Jurkat, Clone E6-1 (cell line): ENCODE data around the gene JADE2.

ENCODE experiments used
- DNase-seq: peaks from one replicate; pipeline ENCODE4 v3.0.0-alpha.2; 2011; ENCODE audit warnings: low read depth, low spot score
- H3K4me3 ChIP-seq: 2 replicates; pipeline ENCODE4 v1.5.1; 2011; ENCODE audit warnings: mild to moderate bottlenecking, low read length, control low read depth, moderate library complexity

The JADE2 gene

GRCh38 chr5:134527156-134527960, 1.9 kb downstream of the JADE2 start:
- DNase-seq, result peak; percentile 85
- peak overlapping the region; percentile 63 for H3K4me3 ChIP-seq

GRCh38 chr5:134527961-134528424, 2.5 kb downstream of the JADE2 start:
- no peak for DNase-seq

GRCh38 chr5:134528556-134528955, 3.1 kb downstream of the JADE2 start:
- no peak overlapping the region for H3K4me3 ChIP-seq
- DNase-seq, result no peak

More at GRCh38 chr5:134527961-134528424, 2.5 kb downstream of the JADE2 start:
- H3K4me3 ChIP-seq, result peak overlapping the region; percentile 63

- no peak for DNase-seq
- H3K4me3 ChIP-seq, result no peak overlapping the region
These were observed 4.0 kb downstream of the JADE2 start for GRCh38 chr5:134529460-134529859.

GRCh38 chr5:134530301-134531077, 5.0 kb downstream of the JADE2 start:
- DNase-seq, result no peak

GRCh38 chr5:134533115-134533815, 7.8 kb downstream of the JADE2 start:
- no peak overlapping the region for H3K4me3 ChIP-seq
- no peak for DNase-seq

More at GRCh38 chr5:134530301-134531077, 5.0 kb downstream of the JADE2 start:
- H3K4me3 ChIP-seq, result no peak overlapping the region

GRCh38 chr5:134534058-134534725, 8.7 kb downstream of the JADE2 start:
- no peak overlapping the region for H3K4me3 ChIP-seq
- no peak for DNase-seq

- DNase-seq, result no peak
- H3K4me3 ChIP-seq, result no peak overlapping the region
These were observed 9.2 kb downstream of the JADE2 start for GRCh38 chr5:134534726-134535110.

- no peak overlapping the region for H3K4me3 ChIP-seq
- peak; percentile 76 for DNase-seq
These were observed 11.4 kb downstream of the JADE2 start for GRCh38 chr5:134536876-134537275.

- H3K4me3 ChIP-seq, result no peak overlapping the region
- no peak for DNase-seq
These were observed 11.8 kb downstream of the JADE2 start for GRCh38 chr5:134537297-134537696.

- no peak for DNase-seq
- no peak overlapping the region for H3K4me3 ChIP-seq
These were observed 12.8 kb downstream of the JADE2 start for GRCh38 chr5:134538296-134538695.

GRCh38 chr5:134539732-134540131, 14.3 kb downstream of the JADE2 start:
- H3K4me3 ChIP-seq, result no peak overlapping the region
- DNase-seq, result no peak

- DNase-seq, result no peak
- H3K4me3 ChIP-seq, result no peak overlapping the region
These were observed 15.6 kb downstream of the JADE2 start for GRCh38 chr5:134540747-134541733.

- DNase-seq, result no peak
- H3K4me3 ChIP-seq, result no peak overlapping the region
These were observed 16.4 kb downstream of the JADE2 start for GRCh38 chr5:134541736-134542376.

- H3K4me3 ChIP-seq, result peak overlapping the region; percentile 40
- DNase-seq, result peak; percentile 68
These were observed 18.5 kb downstream of the JADE2 start for GRCh38 chr5:134543820-134544614.

GRCh38 chr5:134545070-134545868, 19.8 kb downstream of the JADE2 start:
- H3K4me3 ChIP-seq, result peak overlapping the region; percentile 40
- peak; percentile 57 for DNase-seq
